Measurements from ENCODE around the gene IRAK3.
A peak's percentile ranks its signal among the peaks of the same experiment; 100 is the strongest.
"Not testable (repeated sequence)": the region's sequence is repeated elsewhere in the genome, so short reads cannot be mapped to it uniquely, and the experiment has no call there.

Gene IRAK3

GRCh38 chr12:66269142-66269541 lies 80.1 kb downstream of the IRAK3 start:
- no peak for DNase-seq

GRCh38 chr12:66269757-66270383 lies 80.9 kb downstream of the IRAK3 start:
- no peak for DNase-seq

- DNase-seq, result no peak
Measured at GRCh38 chr12:66270613-66271012, 81.6 kb downstream of the IRAK3 start.

GRCh38 chr12:66272650-66273049 lies 83.6 kb downstream of the IRAK3 start:
- DNase-seq, result no peak

GRCh38 chr12:66273147-66273546 lies 84.1 kb downstream of the IRAK3 start:
- DNase-seq, result no peak

GRCh38 chr12:66275040-66275439 lies 86.0 kb downstream of the IRAK3 start:
- no peak for DNase-seq

- DNase-seq, result no peak
Measured at GRCh38 chr12:66279123-66279712, 90.2 kb downstream of the IRAK3 start.

GRCh38 chr12:66280561-66280960 lies 91.5 kb downstream of the IRAK3 start:
- DNase-seq, result no peak

- DNase-seq, result no peak
Measured at GRCh38 chr12:66282244-66282643, 93.2 kb downstream of the IRAK3 start.

GRCh38 chr12:66287275-66287674 lies 98.3 kb downstream of the IRAK3 start:
- no peak for DNase-seq

- no peak for DNase-seq
Measured at GRCh38 chr12:66288121-66288520, 99.1 kb downstream of the IRAK3 start.

GRCh38 chr12:66289485-66289884 lies 100.5 kb downstream of the IRAK3 start:
- DNase-seq, result no peak

- no peak for DNase-seq
Measured at GRCh38 chr12:66290716-66291200, 101.7 kb downstream of the IRAK3 start.

- no peak for DNase-seq
Measured at GRCh38 chr12:66296176-66296683, 107.2 kb downstream of the IRAK3 start.

GRCh38 chr12:66297080-66297479 lies 108.1 kb downstream of the IRAK3 start:
- DNase-seq, result no peak

GRCh38 chr12:66297923-66298322 lies 108.9 kb downstream of the IRAK3 start:
- DNase-seq, result no peak

GRCh38 chr12:66301944-66302826 lies 113.2 kb downstream of the IRAK3 start, which contains the start of gene HELB:
Gene HELB (plus strand): TSS chr12:66302493. CDS start chr12:66302604, 111 bp downstream.
- DNase-seq, result peak; percentile 97 to 98

GRCh38 chr12:66302827-66303169 lies 113.8 kb downstream of the IRAK3 start:
- DNase-seq, result no peak

GRCh38 chr12:66303316-66303804 lies 114.3 kb downstream of the IRAK3 start:
- not testable (repeated sequence) for DNase-seq

Data from stimulated activated CD4-positive, alpha-beta T cell treated with anti-CD3 and anti-CD28 coated beads, Interleukin-2, amount 100 ng/mL, for 48 hours (primary cell).